ENCODE results near the gene MYEOV. TPM values are rescaled to one million over a fixed set of nuclear protein-coding genes. Genes with fewer than 3 reads are reported as not detected.

Gene MYEOV
- total and polyA plus RNA-seq, 2 experiments from 2014 or later = 0.14 TPM; not detected in 1

GRCh38 chr11:69316956-69317355 is 23.0 kb downstream of the MYEOV start (continued):
- TF ChIP-seq ZNF462 (CRISPR knock-in tag; IDR thresholded peaks at IDR 0.05) (no peak), CTCF (conservative IDR thresholded peaks at IDR 0.05; ENCODE audit: low read depth in 2 of 2) (no peak), EZH2phosphoT487 (IDR thresholded peaks at IDR 0.05; ENCODE audit: unreplicated experiment) (no peak)

- Histone ChIP-seq H3K27me3 (ENCODE audit: insufficient read depth) (no peaks in the 10 kb centered on the region), H3K27ac (ENCODE audit: low read depth) (no peak overlapping the region), H3K4me3 (no peak overlapping the region), H3K4me2 (no peak overlapping the region), H3K36me3 (ENCODE audit: insufficient read depth) (no peaks in the 10 kb centered on the region), H3K9me2 (ENCODE audit: insufficient read depth) (no peaks in the 10 kb centered on the region), H3K79me2 (replicated peaks; ENCODE audit: insufficient read depth) (no peaks in the 10 kb centered on the region), H3K4me1 (ENCODE audit: insufficient read depth) (no peaks in the 10 kb centered on the region), H2AFZ (no peak overlapping the region), H3F3A (replicated peaks; ENCODE audit: low read depth) (no peaks in the 10 kb centered on the region), H4K20me1 (replicated peaks; ENCODE audit: insufficient read depth) (no peaks in the 10 kb centered on the region)
- H3K9me3 Mint-ChIP-seq = no peaks in the 10 kb centered on the region; the same call in 2 of the 3 replicates
- H3K4me3 Mint-ChIP-seq = no peak overlapping the region
- no peaks in the 10 kb centered on the region for H3K27me3 Mint-ChIP-seq (ENCODE audit: insufficient read depth, low read depth, poor library complexity)
- H3K27ac Mint-ChIP-seq = no peak overlapping the region
- H3K36me3 Mint-ChIP-seq (ENCODE audit: low read depth) = no peaks in the 10 kb centered on the region
- ATAC-seq = no peak
- no peak for DNase-seq (ENCODE audit: low spot score)
- no peaks in the 10 kb centered on the region for H3K4me1 Mint-ChIP-seq
- TF ChIP-seq STAT1 (IDR thresholded peaks at IDR 0.05; ENCODE audit: unreplicated experiment) (no peak), JUNB (IDR thresholded peaks at IDR 0.05; ENCODE audit: unreplicated experiment) (no peak), EZH2phosphoT487 (IDR thresholded peaks at IDR 0.05; ENCODE audit: unreplicated experiment) (no peak), EZH2 (IDR thresholded peaks at IDR 0.05; ENCODE audit: low read depth, unreplicated experiment) (no peak), POLR2AphosphoS5 (IDR thresholded peaks at IDR 0.05; ENCODE audit: low read depth) (no peak), ZNF331 (CRISPR knock-in tag; IDR thresholded peaks at IDR 0.05; ENCODE audit: low read depth) (no peak), REST (IDR thresholded peaks at IDR 0.05; ENCODE audit: unreplicated experiment) (no peak)
These were observed 23.6 kb downstream of the MYEOV start for GRCh38 chr11:69317401-69318092.
